ENCODE results near the gene GINS1. TPM values are rescaled to one million over a fixed set of nuclear protein-coding genes. Genes with fewer than 3 reads are reported as not detected.
"Not testable (repeated sequence)": the region's sequence is repeated elsewhere in the genome, so short reads cannot be mapped to it uniquely, and the experiment has no call there.

GINS1 gene
- polyA plus RNA-seq, 1 donor: 8.9 TPM

DNA sequence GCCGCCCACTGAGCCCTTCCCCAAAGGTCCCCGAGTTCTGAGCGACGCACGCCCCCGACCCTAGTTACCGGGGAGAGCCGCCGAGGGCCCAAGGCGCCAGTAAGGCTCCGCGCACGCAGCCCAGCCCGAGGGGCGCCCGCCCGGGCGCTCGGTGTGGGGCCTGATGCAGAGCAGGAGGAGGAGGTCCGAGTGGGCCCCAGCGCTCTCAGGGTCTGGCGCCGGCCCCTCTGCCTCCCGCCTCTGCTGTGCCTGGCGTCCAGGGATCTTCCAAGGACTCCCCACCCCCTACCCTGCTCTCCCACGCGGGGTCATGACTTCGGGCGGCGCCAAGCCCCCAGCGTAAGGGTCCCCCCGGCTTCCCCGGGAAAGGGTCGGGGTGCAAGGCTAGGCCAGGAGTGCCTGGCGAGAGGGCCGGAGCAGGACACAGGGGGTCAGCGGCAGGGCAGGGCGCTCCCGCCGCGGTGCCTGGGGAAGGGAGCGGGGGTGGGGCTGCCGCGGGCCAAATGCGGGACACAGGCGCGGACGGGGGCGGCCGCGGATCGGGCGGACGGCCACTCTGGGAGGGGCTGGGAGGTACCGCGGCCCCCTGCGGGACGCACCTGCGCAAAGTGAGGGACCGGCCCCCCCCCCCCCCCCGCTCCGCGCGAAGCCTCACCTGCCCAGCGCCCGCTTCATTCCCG is 17.5 kb upstream of the GINS1 start:
- WGBS (ENCODE audit: insufficient coverage, low lambda C conversion rate): no CpG with 5 or more reads among the region's 67 CpGs
- H3K27ac ChIP-seq (ENCODE audit: low read length): peak overlapping the region; percentile 88
- H3K4me1 ChIP-seq (ENCODE audit: control insufficient read depth, insufficient read depth, low read length): no peaks in the 10 kb centered on the region
- no peaks in the 10 kb centered on the region for H3K9me3 ChIP-seq (ENCODE audit: control insufficient read depth, low read depth, low read length)
- H3K4me3 ChIP-seq (ENCODE audit: low read length): peak overlapping the region; percentile 87
- peaks cover 3% of the 10 kb centered on the region for H3K36me3 ChIP-seq (ENCODE audit: control insufficient read depth, insufficient read depth, low read length)
- H3K27me3 ChIP-seq (ENCODE audit: control insufficient read depth, insufficient read depth, low read length): no peaks in the 10 kb centered on the region
- DNase-seq: peak in 1 of 2 donors; percentile 67

DNA sequence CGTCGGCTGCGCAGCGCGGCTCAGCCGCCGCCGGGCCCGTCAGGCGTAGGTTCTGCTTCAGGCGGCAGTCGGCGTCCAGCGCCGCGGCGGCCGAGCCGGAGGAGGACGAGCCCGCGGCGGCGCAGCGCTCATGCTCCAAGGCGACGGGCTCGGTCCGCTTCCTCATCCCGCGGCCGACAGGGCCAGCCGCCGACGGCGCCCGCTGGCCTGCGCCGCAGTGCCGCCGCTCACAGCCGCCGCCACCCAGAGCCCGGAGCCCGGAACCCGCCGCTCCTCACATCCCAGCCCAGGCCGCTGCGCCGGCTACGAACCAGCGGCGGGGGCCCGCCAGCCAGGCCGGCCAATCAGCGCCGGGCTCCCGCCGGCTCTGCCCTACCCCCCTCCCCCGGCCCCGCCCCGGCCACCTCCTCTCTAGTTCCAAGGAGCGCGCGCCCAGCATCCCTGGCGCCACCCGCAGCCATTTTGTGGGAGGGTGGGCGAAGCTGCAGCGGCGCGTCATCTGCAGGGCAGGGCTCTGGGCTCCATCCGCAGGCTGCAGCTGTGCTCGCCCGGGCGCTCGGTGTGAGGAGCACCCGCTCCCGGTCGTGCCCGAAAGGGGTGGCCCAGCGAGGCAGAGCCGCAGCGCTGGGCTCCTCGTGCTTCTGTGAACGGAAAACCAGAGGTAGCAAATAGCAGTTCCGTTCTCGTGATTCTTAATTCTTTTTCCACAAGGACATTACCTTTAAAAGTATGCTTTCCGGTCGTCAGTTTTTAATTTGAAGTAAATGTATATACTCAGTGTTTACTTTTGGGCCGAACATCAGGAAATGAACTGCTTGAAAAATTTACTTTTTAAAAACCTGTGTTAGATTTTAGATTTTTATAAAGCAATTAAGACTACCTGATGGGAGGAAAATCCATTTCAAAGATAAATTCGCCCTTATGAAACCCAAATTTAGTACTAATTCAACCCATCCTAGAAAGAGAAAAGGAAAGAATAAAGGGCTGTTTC is 16.6 kb upstream of the GINS1 start, which contains the start of gene ABHD12:
Gene ABHD12 (minus strand): TSS at position 298 of the 991 bp plus-strand sequence. CDS start 132 bp downstream, at position 166.
- WGBS (ENCODE audit: insufficient coverage, low lambda C conversion rate): 7% methylated on average over 3 of the region's 91 CpGs
- H3K4me1 ChIP-seq (ENCODE audit: control insufficient read depth, insufficient read depth, low read length): no peaks in the 10 kb centered on the region
- peak; percentile 96 to 98 for DNase-seq
- H3K4me3 ChIP-seq (ENCODE audit: low read length): peak within 1 kb of the TSS; percentile 87
- no peaks in the 10 kb centered on the region for H3K27me3 ChIP-seq (ENCODE audit: control insufficient read depth, insufficient read depth, low read length)
- no peaks in the 10 kb centered on the region for H3K9me3 ChIP-seq (ENCODE audit: control insufficient read depth, low read depth, low read length)
- peak within 1 kb of the TSS; percentile 88 for H3K27ac ChIP-seq (ENCODE audit: low read length)
- H3K36me3 ChIP-seq (ENCODE audit: control insufficient read depth, insufficient read depth, low read length): peaks cover 3% of the 10 kb centered on the region

DNA sequence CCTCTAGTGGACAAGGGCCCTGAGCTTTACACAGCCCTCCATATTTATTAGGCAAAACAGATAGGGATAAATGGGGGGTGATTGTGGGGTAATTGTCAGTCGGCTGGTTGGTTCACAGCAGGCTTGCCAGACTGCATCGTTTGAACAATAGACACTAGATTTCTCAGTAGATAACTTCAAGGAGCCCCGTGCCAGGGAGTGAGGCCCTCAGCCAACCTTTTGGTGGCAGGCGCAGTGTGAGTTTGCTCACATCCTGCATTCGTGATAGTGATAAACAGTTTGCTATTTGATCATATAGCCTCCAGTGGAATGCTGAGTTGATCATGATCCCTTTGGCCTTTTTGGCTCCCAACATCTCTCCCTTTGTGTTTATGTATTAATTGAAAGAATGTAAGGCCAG is 13.2 kb upstream of the GINS1 start:
- Histone ChIP-seq H3K27ac (ENCODE audit: low read length) (no peak overlapping the region), H3K4me1 (ENCODE audit: control insufficient read depth, insufficient read depth, low read length) (peaks cover 16% of the 10 kb centered on the region), H3K4me3 (ENCODE audit: low read length) (no peak overlapping the region), H3K27me3 (ENCODE audit: control insufficient read depth, insufficient read depth, low read length) (no peaks in the 10 kb centered on the region), H3K36me3 (ENCODE audit: control insufficient read depth, insufficient read depth, low read length) (no peaks in the 10 kb centered on the region), H3K9me3 (ENCODE audit: control insufficient read depth, low read depth, low read length) (no peaks in the 10 kb centered on the region)
- no peak for DNase-seq
- no CpG with 5 or more reads among the region's 5 CpGs for WGBS (ENCODE audit: insufficient coverage, low lambda C conversion rate)

DNA sequence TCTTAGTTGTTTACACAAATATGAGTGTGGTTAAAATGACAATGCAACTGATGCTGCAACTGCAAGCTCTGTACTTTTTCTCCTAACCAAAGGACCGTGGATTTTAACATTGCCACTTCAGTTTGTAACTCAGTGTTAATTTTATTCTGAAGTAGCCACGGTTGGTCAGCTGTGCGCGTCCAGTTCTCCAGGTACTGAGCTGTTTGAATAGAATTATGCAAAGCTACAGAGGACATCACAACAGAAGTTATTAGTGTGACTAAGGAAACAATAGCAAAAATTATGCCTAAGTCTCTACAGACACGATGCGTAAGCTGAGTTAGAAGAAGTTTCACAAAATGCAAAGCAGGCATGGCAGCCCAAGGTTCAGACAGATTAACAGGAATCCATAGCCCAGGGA is 12.5 kb upstream of the GINS1 start:
- DNase-seq: no peak
- Histone ChIP-seq H3K4me1 (ENCODE audit: control insufficient read depth, insufficient read depth, low read length) (peaks cover 16% of the 10 kb centered on the region), H3K27ac (ENCODE audit: low read length) (no peak overlapping the region), H3K4me3 (ENCODE audit: low read length) (no peak overlapping the region), H3K9me3 (ENCODE audit: control insufficient read depth, low read depth, low read length) (no peaks in the 10 kb centered on the region), H3K36me3 (ENCODE audit: control insufficient read depth, insufficient read depth, low read length) (no peaks in the 10 kb centered on the region), H3K27me3 (ENCODE audit: control insufficient read depth, insufficient read depth, low read length) (no peaks in the 10 kb centered on the region)
- no CpG with 5 or more reads among the region's 6 CpGs for WGBS (ENCODE audit: insufficient coverage, low lambda C conversion rate)

DNA sequence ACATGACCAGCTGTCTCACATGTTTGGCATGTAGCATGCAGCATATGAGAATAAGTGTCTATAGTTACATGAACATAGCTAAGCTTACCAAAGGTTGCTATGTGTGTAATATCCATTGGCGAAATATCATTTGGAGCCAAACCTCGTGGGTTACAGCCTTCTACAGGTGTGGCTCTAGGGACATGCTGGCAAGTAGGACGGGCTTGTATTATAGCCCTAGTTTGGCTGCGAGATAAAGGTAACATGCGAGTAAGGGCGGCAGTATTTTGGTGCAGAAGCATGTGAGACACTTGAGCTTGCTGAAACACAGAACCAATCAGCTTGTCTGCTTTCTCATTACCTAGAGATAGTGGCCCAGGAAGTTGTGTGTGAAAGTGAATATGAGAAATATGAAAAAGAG is 10.4 kb upstream of the GINS1 start:
- DNase-seq: peak; percentile 24 to 59
- H3K27ac ChIP-seq (ENCODE audit: low read length): peak overlapping the region; percentile 71
- H3K4me3 ChIP-seq (ENCODE audit: low read length): no peak overlapping the region

DNA sequence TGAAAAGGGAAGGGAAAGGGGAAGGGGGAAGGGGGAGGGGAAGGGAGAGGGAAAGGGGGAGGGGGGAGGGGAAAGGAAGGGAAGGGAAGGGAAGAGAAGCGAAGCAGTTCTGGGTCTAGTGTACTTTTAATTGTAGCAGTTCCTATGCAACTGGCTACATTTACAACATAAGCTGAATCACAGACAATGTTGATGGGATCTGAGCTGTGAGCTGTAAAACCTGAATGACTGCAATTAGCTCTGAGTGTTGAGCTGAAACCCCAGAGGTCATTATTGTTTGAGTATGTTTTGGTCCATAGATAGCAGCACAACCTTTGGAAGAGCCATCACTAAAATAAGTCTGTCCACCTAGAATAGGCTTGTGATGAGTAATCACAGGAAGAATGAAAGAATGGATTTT is 9.7 kb upstream of the GINS1 start:
- no peaks in the 10 kb centered on the region for H3K27me3 ChIP-seq (ENCODE audit: control insufficient read depth, insufficient read depth, low read length)
- H3K4me1 ChIP-seq (ENCODE audit: control insufficient read depth, insufficient read depth, low read length): peaks cover 16% of the 10 kb centered on the region
- H3K27ac ChIP-seq (ENCODE audit: low read length): peak overlapping the region; percentile 51
- no CpG with 5 or more reads among the region's 1 CpG for WGBS (ENCODE audit: insufficient coverage, low lambda C conversion rate)
- peak; percentile 71 to 87 for DNase-seq
- H3K36me3 ChIP-seq (ENCODE audit: control insufficient read depth, insufficient read depth, low read length): no peaks in the 10 kb centered on the region
- peaks cover 10% of the 10 kb centered on the region for H3K9me3 ChIP-seq (ENCODE audit: control insufficient read depth, low read depth, low read length)
- H3K4me3 ChIP-seq (ENCODE audit: low read length): no peak overlapping the region

More for the DNA sequence above, 10.4 kb upstream of the GINS1 start:
- WGBS (ENCODE audit: insufficient coverage, low lambda C conversion rate): no CpG with 5 or more reads among the region's 6 CpGs
- Histone ChIP-seq H3K36me3 (ENCODE audit: control insufficient read depth, insufficient read depth, low read length) (no peaks in the 10 kb centered on the region), H3K9me3 (ENCODE audit: control insufficient read depth, low read depth, low read length) (peaks cover 3% of the 10 kb centered on the region), H3K4me1 (ENCODE audit: control insufficient read depth, insufficient read depth, low read length) (peaks cover 16% of the 10 kb centered on the region), H3K27me3 (ENCODE audit: control insufficient read depth, insufficient read depth, low read length) (no peaks in the 10 kb centered on the region)

DNA sequence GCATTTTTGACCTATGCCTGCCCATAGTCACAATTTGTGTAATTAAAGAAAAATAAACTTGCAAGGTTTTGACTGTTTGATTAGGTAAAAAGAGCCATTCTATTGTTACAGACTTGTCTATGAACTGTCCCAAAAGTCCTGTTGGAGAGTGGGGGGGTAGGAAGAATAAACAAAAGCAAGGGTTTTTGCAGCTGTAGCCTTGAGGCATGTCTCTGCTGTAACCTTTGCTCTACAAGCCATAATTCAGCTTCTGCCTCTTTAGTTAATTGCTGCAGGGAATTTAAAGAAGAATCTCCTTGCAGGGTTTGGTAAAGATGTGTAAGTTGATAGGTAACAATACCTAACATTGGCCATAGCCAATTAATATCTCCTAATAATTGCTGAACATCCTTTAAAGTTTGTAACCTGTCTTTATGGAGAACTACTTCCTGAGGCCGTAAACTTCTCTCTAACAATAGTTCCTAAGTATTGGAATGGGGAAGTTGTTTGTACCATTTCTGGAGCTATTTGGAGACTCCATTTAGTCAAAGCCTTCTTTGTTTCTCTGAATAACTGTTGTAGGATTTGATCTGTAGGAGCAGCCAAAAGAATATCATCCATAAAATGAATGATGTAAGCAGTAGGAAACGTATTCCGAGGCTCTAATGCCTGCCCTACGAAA is 9.0 kb upstream of the GINS1 start:
- WGBS (ENCODE audit: insufficient coverage, low lambda C conversion rate): 50% methylated on average over 3 of the region's 4 CpGs
- peak overlapping the region; percentile 51 for H3K27ac ChIP-seq (ENCODE audit: low read length)

DNA sequence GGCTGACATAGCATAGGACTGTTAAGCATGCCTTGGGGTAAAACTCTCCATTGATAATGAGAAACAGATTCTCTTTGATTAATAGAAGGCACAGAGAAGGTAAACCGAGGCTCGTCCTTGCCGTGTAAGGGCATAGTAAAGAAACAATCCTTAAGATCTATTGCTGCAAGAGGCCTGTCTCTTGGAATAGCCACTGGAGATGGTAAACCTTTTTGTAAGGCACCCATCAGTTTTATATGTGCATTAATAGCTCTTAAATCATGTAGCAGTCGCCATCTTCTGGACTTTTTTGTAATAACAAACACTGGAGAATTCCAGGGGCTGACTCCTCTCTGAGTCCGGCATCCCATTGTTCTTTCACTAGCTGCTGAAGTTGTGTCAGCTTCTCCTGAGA is 8.4 kb upstream of the GINS1 start:
- DNase-seq: peak; percentile 44 to 64
- H3K9me3 ChIP-seq (ENCODE audit: control insufficient read depth, low read depth, low read length): peaks cover 14% of the 10 kb centered on the region
- H3K27me3 ChIP-seq (ENCODE audit: control insufficient read depth, insufficient read depth, low read length): no peaks in the 10 kb centered on the region
- H3K27ac ChIP-seq (ENCODE audit: low read length): peak overlapping the region; percentile 51
- H3K4me1 ChIP-seq (ENCODE audit: control insufficient read depth, insufficient read depth, low read length): peaks cover 16% of the 10 kb centered on the region
- WGBS (ENCODE audit: insufficient coverage, low lambda C conversion rate): no CpG with 5 or more reads among the region's 5 CpGs
- no peak overlapping the region for H3K4me3 ChIP-seq (ENCODE audit: low read length)
- H3K36me3 ChIP-seq (ENCODE audit: control insufficient read depth, insufficient read depth, low read length): no peaks in the 10 kb centered on the region

More for the DNA sequence above, 9.0 kb upstream of the GINS1 start:
- Histone ChIP-seq H3K36me3 (ENCODE audit: control insufficient read depth, insufficient read depth, low read length) (no peaks in the 10 kb centered on the region), H3K4me1 (ENCODE audit: control insufficient read depth, insufficient read depth, low read length) (peaks cover 16% of the 10 kb centered on the region), H3K9me3 (ENCODE audit: control insufficient read depth, low read depth, low read length) (peaks cover 14% of the 10 kb centered on the region), H3K27me3 (ENCODE audit: control insufficient read depth, insufficient read depth, low read length) (no peaks in the 10 kb centered on the region), H3K4me3 (ENCODE audit: low read length) (no peak overlapping the region)
- DNase-seq: peak; percentile 19 to 48

DNA sequence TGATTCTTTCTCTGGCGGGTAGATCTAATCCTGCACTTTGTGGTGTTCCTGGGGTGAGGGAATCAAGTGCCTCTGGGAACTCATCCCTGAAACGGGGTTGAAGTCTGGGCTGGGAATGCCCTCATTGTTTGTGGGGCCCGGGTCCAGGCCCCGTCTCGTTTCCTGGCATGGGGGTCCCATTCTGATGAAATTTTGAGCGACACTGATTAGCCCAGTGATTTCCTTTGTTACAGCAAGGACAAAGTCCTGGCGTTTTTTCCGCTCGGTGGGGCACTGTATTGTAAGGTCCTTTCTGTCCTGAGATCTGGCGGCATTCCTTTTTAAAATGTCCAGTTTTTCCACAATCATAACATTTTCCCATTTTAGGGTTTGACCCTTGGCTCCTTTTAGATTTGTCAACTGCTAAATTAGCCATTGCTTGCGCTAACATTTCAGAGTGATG is 7.2 kb upstream of the GINS1 start:
- not testable (repeated sequence) for H3K4me3 ChIP-seq (ENCODE audit: low read length); H3K27me3 ChIP-seq (ENCODE audit: control insufficient read depth, insufficient read depth, low read length); H3K36me3 ChIP-seq (ENCODE audit: control insufficient read depth, insufficient read depth, low read length); H3K27ac ChIP-seq (ENCODE audit: low read length); DNase-seq
- 100% methylated on average over 1 of the region's 11 CpGs for WGBS (ENCODE audit: insufficient coverage, low lambda C conversion rate)
- Histone ChIP-seq H3K9me3 (ENCODE audit: control insufficient read depth, low read depth, low read length) (peaks cover 14% of the 10 kb centered on the region), H3K4me1 (ENCODE audit: control insufficient read depth, insufficient read depth, low read length) (peaks cover 16% of the 10 kb centered on the region)

DNA sequence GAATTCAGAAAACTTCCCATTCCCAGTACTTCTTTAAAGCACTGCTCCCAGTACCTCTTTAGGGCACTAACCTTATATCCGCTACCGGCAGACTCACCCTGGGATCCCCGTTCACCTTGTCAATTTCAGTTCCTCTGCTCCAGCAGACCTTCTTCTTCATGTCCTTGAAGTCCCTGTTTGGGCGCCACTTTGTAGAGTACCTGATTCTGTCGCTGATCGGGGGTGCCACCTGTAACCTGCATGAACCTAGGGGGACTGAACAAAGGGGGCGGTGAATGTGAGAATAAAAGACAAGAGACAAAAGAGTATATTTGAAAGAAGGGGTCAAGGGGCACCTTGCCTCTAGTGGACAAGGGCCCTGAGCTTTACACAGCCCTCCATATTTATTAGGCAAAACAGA is 4.9 kb upstream of the GINS1 start:
- H3K36me3 ChIP-seq (ENCODE audit: control insufficient read depth, insufficient read depth, low read length): no peaks in the 10 kb centered on the region
- 100% methylated on average over 2 of the region's 7 CpGs for WGBS (ENCODE audit: insufficient coverage, low lambda C conversion rate)
- no peak for DNase-seq
- no peak overlapping the region for H3K27ac ChIP-seq (ENCODE audit: low read length)
- H3K4me1 ChIP-seq (ENCODE audit: control insufficient read depth, insufficient read depth, low read length): peaks cover 11% of the 10 kb centered on the region
- peaks cover 14% of the 10 kb centered on the region for H3K9me3 ChIP-seq (ENCODE audit: control insufficient read depth, low read depth, low read length)
- H3K4me3 ChIP-seq (ENCODE audit: low read length): no peak overlapping the region
- no peaks in the 10 kb centered on the region for H3K27me3 ChIP-seq (ENCODE audit: control insufficient read depth, insufficient read depth, low read length)
